Stimulated activated naive B cell treated with anti-CD40 and anti-IgM and Interleukin-4, amounts not matched to agents 10 μg/mL and 1 μg/mL and 100 μg/mL, for 72 hours (primary cell): ENCODE measurements around the gene PAX1.

ENCODE experiments used
- ATAC-seq, 2 donors: fragments of 150-1000 bp; cut with Tn5 transposase; replicated peaks; 2 replicates each; pipeline ENCODE4 v1.10.0; 2021; ENCODE audit warnings: moderate library complexity in 1 of 2
- DNase-seq: peaks from one replicate; pipeline ENCODE4 v3.0.0; 2021
- H3K27ac Mint-ChIP-seq: one replicate; pipeline ENCODE4 v1.8.0; 2022; ENCODE audit warnings: mild to moderate bottlenecking, mixed read lengths
- H3K27me3 Mint-ChIP-seq, 2 donors: one replicate each; pipeline ENCODE4 v1.8.0; 2022; ENCODE audit warnings: mixed read lengths in 2 of 2
- H3K36me3 Mint-ChIP-seq, 2 donors: one replicate each; pipeline ENCODE4 v1.8.0; 2022; ENCODE audit warnings: mixed read lengths in 2 of 2, mild to moderate bottlenecking in 1 of 2
- H3K4me1 Mint-ChIP-seq, 2 donors: one replicate each; pipeline ENCODE4 v1.8.0; 2022; ENCODE audit warnings: mixed read lengths in 2 of 2, mild to moderate bottlenecking in 1 of 2
- H3K4me3 Mint-ChIP-seq, 2 donors: one replicate each; pipeline ENCODE4 v1.8.0; 2022; ENCODE audit warnings: mild to moderate bottlenecking in 2 of 2, mixed read lengths in 2 of 2, moderate library complexity in 1 of 2
- H3K9me3 Mint-ChIP-seq, 2 donors: one replicate each; pipeline ENCODE4 v1.8.0; 2022; ENCODE audit warnings: mixed read lengths in 2 of 2, mild to moderate bottlenecking in 1 of 2

Gene PAX1

DNA sequence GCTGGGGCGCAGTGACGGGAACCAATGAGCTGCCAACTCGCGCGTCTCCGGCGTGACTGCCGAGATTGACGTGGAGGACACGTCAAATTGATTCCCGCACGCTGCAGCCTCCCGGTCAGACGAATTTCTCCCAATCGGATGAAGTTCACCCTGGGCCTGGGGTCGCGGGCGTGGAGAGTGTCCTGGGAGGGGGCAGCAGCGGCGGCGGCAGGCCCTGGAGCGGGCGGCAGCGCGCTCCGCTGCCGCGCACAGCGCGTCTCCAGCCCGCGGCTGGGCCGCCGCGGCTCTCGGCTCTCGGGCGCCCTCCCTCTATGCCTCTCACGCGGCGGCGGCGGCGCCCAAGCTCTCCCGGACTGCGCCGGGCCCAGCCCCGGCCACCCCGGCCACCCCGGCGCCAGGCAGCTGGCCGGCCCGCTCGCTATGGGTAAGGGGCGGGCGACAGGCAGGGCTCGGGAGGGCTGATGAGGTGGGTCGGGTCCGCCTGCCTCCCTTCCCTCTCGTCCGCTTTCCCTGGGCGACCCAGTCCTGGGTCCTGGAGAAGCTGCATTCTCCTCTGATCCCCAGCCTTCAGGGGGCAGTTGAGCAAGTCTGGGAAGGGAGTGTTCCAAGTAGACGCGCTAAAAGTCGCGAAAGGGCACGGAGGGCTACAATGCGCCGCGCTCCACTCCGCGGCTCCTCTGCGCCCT, at the start of gene PAX1:
Gene PAX1 (plus strand): TSS at position 90 of the 686 bp plus-strand sequence. CDS start 49 bp downstream, at position 139.
- H3K27me3 Mint-ChIP-seq: peaks cover 81 to 95% of the 10 kb centered on the region in 2 donors
- H3K4me3 Mint-ChIP-seq: peak within 1 kb of the TSS; percentile 56 to 64
- H3K36me3 Mint-ChIP-seq: peaks cover 0 to 4% of the 10 kb centered on the region in 2 donors
- ATAC-seq: no peak
- peaks cover 8 to 28% of the 10 kb centered on the region in 2 donors for H3K4me1 Mint-ChIP-seq
- H3K27ac Mint-ChIP-seq: peak within 1 kb of the TSS; percentile 88
- no peak for DNase-seq
- no peaks in the 10 kb centered on the region for H3K9me3 Mint-ChIP-seq

DNA sequence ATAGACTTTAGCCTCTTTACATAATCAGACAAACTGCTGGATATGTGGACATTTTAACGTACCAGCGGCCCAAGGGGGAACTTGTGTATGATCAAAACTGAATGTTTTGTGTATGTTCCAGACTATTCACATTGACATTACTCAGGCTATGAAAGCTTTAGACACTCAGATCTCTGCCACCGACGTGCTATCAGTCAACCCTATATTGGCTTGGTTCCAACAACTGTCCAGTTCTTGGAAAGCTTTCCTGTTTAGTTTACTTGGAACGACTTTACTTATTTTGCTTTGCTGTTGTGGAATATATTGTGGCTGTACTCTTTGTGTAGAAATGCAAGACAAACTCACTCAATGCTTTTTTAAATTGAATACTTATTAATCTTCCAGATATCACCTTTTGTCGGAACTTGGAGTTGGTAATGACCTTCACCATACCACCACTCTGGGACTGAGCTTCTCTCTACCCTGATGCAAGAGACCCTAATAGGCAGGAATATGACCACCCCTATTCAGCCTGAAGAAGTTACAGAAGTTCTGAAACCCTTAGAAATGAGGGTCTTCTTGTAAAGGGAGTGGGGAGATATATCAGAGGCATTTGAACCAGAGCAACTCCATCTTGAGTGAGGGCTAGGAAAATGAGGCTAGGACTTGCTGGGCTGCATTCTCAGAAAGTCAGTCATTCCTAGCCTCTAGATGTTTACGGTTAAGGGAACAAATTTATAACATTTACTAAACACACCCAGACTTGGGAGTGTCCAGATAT, 49.0 kb upstream of the PAX1 start:
- no peaks in the 10 kb centered on the region for H3K36me3 Mint-ChIP-seq
- ATAC-seq (no peak), DNase-seq (no peak)
- peaks cover 27 to 35% of the 10 kb centered on the region in 2 donors for H3K27me3 Mint-ChIP-seq
- H3K9me3 Mint-ChIP-seq: no peaks in the 10 kb centered on the region
- no peak overlapping the region for H3K4me3 Mint-ChIP-seq
- H3K27ac Mint-ChIP-seq: no peak overlapping the region
- H3K4me1 Mint-ChIP-seq: no peaks in the 10 kb centered on the region

DNA sequence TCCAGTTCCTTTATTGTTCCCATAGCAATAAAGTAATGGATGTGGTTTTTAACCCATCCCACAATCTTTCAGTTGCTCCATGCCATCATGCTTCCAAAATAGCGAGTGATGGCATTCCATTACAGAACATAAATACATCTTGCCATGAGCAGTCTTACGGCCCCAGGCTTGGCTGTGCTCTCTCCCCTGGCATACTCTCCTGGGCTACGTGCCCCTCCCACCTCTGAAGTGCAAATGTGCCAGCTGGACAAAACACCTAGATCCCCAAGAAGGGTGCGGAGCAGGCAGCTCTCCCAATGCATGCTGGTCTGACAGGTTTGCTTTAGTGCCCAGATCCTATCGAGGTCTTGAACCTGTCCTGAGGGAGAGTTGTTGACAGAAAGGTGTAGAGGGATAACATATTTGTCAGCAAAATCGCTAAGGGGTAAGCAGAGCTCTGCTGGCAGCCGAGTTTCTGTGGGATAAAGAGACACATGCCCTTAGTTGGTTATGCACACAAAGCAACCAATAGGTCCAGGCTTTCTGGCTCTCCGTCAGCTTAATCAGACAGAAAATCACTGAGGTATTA, 43.9 kb upstream of the PAX1 start:
- Mint-ChIP-seq H3K27me3 (peaks cover 15 to 22% of the 10 kb centered on the region in 2 donors), H3K9me3 (no peaks in the 10 kb centered on the region), H3K4me3 (no peak overlapping the region), H3K27ac (no peak overlapping the region), H3K4me1 (no peaks in the 10 kb centered on the region), H3K36me3 (no peaks in the 10 kb centered on the region)
- DNase-seq: no peak
- no peak for ATAC-seq

DNA sequence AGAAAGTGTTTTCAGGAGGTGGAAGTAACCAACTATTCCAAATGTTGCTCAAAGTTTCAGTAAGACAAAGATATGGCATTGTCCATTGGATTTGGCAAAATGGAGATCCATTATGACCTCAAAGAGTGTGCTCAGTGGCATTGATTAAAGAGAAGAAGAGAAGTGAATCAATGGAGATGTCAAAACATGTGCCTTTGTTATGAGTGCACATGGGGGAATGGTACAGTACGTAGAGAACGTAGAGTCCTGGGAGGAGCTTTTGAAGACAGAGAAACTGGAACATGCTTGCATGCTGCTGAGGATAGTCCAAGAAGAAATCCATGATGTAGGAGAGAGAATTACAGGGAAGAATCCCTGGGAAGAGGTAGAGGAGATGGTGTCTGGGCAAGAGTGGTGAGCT, 42.0 kb upstream of the PAX1 start:
- H3K9me3 Mint-ChIP-seq: no peaks in the 10 kb centered on the region
- H3K4me1 Mint-ChIP-seq: no peaks in the 10 kb centered on the region
- no peak overlapping the region for H3K27ac Mint-ChIP-seq
- H3K4me3 Mint-ChIP-seq: no peak overlapping the region
- DNase-seq (no peak), ATAC-seq (no peak)
- H3K36me3 Mint-ChIP-seq: no peaks in the 10 kb centered on the region
- H3K27me3 Mint-ChIP-seq: peaks cover 6 to 8% of the 10 kb centered on the region in 2 donors

DNA sequence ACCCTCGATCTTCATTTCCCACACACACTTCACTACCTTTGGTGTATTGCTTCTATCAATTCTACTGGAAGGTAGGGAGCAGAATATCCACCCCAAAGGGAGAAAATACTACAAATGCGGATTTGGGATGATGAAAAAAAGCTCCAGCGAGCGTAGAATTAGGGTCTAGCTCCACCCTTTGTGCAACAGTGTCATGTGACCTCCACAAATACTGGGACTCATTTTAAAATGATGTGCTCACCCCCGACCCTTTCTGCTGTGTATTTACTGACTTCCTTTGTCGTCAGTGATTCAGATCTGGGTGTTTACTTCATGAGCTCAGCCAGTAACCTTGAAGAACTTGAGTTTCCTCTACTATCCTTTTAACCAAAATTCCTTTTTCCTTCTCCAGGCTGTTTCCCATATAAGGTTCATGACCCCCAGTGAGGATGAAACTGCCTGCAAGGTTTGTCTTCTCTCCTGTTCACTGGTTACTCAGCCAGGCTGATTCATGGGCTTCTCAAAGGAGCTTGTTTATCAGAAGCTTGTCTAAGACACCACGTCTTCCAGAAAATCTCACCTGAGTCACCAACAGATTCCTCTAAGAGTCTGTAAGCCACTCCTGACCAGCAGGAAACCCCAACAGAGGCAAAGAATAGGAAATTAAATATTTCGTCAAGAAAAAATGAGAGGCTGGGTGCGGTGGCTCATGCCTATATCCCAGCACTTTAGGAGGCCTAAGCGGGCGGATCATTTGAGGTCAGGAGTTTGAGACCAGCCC, 39.6 kb upstream of the PAX1 start:
- H3K36me3 Mint-ChIP-seq: no peaks in the 10 kb centered on the region
- ATAC-seq: no peak

DNA sequence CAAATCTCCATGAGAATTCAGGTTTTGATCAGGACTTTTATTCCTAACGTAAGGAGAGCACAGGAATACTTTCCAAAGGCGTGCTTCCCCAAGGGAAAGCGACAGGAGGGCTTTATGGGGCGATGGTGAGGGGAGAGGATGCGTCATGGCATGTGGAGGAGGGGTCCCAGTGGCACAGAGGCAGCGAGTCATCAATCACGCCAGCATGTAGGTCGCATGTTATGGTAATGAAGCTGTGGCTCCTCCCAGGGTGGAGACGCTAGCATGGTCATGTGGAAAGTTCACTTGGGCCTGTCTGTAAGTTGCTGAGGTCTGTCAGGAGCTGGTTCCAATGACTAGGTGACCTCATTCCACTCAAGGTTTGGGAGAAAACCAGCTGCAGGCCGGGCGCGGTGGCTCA, 35.3 kb upstream of the PAX1 start:
- Mint-ChIP-seq H3K9me3 (no peaks in the 10 kb centered on the region), H3K27ac (no peak overlapping the region), H3K36me3 (no peaks in the 10 kb centered on the region), H3K27me3 (peaks cover 4 to 14% of the 10 kb centered on the region in 2 donors), H3K4me3 (no peak overlapping the region), H3K4me1 (no peaks in the 10 kb centered on the region)
- no peak for DNase-seq
- ATAC-seq: no peak

More for the DNA sequence above, 39.6 kb upstream of the PAX1 start:
- Mint-ChIP-seq H3K4me1 (no peaks in the 10 kb centered on the region), H3K27me3 (peaks cover 0 to 4% of the 10 kb centered on the region in 2 donors), H3K9me3 (no peaks in the 10 kb centered on the region), H3K4me3 (no peak overlapping the region), H3K27ac (no peak overlapping the region)
- no peak for DNase-seq

DNA sequence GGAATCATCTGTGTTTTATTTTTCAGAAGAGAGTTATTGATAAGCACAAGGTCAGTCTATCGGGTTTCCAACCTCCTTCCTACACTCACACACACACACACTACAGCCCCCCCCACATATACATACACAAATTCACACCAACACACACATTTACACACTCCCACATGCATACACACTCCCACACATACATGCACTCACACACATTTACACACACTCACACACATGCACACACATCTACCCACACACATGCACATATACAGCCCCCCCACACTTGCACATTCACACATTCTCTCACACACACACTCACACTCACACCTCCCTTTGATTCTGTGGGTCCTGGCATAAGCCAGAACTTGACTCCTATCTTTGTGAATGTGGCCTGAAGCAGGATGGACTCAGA, 34.5 kb upstream of the PAX1 start:
- H3K4me1 Mint-ChIP-seq: no peaks in the 10 kb centered on the region
- no peaks in the 10 kb centered on the region for H3K9me3 Mint-ChIP-seq
- no peaks in the 10 kb centered on the region for H3K36me3 Mint-ChIP-seq
- H3K27me3 Mint-ChIP-seq: peaks cover 4 to 14% of the 10 kb centered on the region in 2 donors
- no peak for DNase-seq
- H3K27ac Mint-ChIP-seq: no peak overlapping the region
- ATAC-seq: no peak
- H3K4me3 Mint-ChIP-seq: no peak overlapping the region

DNA sequence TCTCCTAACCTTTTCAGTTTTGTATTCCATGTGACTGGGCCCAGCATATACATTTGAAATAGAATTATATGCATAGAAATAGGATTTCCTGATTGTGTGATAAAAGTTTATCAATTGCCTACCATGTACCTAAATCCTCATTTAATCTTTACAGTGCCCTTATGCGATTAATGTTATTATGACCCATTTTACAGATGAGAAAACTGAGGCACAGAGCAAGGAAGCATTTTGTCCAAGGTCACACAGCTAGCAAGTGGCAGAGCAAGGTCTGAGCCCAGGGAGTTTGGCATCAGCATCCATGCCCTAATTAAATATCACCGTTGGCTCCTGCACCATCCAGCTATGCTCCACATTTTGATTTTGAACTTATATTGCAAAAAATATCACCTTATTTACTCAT, 28.2 kb upstream of the PAX1 start:
- DNase-seq (no peak), ATAC-seq (no peak)
- H3K27me3 Mint-ChIP-seq: peaks cover 3 to 17% of the 10 kb centered on the region in 2 donors
- no peak overlapping the region for H3K27ac Mint-ChIP-seq
- H3K4me3 Mint-ChIP-seq: no peak overlapping the region
- H3K9me3 Mint-ChIP-seq: peaks cover 0 to under 1% of the 10 kb centered on the region in 2 donors
- H3K4me1 Mint-ChIP-seq: no peaks in the 10 kb centered on the region
- H3K36me3 Mint-ChIP-seq: no peaks in the 10 kb centered on the region

DNA sequence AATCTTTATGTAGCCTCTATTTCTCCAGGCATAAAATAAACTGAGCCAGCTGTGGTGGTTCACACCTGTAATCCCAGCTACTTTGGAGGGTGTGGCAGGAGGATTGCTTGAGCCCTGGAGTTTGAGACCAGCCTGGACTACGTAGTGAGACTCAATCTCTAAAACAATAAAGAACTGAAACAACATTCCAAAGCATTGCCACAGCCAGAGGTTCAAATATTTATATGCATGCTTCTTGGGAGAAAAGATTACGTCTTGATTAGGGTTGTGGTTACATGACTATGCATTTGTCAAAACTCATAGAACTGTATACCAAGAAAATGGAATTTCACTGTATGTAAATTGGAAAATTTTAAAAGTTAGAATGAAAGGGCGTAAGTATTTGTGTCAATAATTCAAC, 27.7 kb upstream of the PAX1 start:
- no peak for DNase-seq
- no peak for ATAC-seq
- Mint-ChIP-seq H3K27me3 (peaks cover 3 to 22% of the 10 kb centered on the region in 2 donors), H3K4me3 (no peak overlapping the region), H3K9me3 (peaks cover 0 to 1% of the 10 kb centered on the region in 2 donors), H3K36me3 (no peaks in the 10 kb centered on the region), H3K4me1 (no peaks in the 10 kb centered on the region), H3K27ac (no peak overlapping the region)

DNA sequence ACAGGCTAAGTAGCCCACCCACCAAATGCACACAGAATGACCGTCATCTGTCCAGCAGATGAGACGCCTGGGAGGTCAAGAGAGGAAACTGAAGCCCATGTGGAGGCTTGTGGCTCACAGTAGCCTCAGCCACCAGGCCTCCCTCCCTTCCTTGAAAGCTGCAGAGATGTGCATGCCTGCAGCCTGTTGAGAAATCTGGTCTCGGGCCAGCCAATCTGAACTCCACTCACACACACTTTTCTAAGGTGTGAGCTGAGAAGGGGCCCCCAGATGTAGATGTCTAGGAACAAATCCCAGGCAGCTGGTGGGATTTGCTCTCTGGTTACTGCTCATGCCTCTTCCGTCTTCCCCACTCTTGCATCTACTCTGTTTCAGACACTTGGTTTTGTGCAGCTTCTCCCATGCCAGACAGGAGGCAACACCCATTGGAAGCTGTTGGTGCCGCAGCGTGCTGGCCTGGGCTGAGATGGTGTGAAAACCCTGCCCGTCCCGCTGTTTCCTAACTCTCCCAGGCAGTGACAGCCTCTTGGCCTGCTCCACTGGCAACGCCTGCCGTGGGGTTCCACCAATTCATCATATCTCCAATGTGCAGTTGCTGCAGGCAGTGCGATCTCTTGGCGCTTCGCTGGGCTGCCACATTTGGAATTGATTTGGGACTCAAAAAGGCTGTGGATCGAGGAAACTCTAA, 24.1 kb upstream of the PAX1 start:
- H3K9me3 Mint-ChIP-seq: peaks cover 0 to 1% of the 10 kb centered on the region in 2 donors
- no peak overlapping the region for H3K4me3 Mint-ChIP-seq
- ATAC-seq: no peak
- no peak overlapping the region for H3K27ac Mint-ChIP-seq
- no peaks in the 10 kb centered on the region for H3K4me1 Mint-ChIP-seq
- H3K27me3 Mint-ChIP-seq: peaks cover 3 to 8% of the 10 kb centered on the region in 2 donors
- no peaks in the 10 kb centered on the region for H3K36me3 Mint-ChIP-seq
- DNase-seq: no peak

DNA sequence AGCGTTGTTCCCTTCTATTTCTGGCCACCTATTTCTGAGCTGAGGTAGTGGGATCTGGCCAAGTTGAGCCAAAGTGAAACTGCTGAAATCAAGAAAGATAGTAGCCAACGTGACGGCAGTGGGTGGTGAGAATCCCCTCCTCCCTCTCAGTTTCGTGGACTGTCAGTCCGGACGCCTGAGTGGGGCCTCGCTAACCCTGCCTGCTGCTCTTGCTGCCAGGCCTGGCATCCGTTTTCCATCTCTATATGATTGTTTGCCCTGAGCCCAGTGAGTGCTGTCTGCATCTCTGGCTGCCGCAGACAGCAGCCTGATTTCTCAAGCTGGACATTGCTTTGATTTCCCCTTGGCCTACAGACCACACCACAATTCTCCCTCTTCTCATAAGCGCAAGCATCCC, 23.5 kb upstream of the PAX1 start:
- H3K27ac Mint-ChIP-seq: no peak overlapping the region
- H3K9me3 Mint-ChIP-seq: peaks cover 0 to 1% of the 10 kb centered on the region in 2 donors
- DNase-seq (no peak), ATAC-seq (no peak)
- H3K27me3 Mint-ChIP-seq: peaks cover 3 to 8% of the 10 kb centered on the region in 2 donors
- H3K4me3 Mint-ChIP-seq: no peak overlapping the region
- H3K4me1 Mint-ChIP-seq: no peaks in the 10 kb centered on the region
- no peaks in the 10 kb centered on the region for H3K36me3 Mint-ChIP-seq

DNA sequence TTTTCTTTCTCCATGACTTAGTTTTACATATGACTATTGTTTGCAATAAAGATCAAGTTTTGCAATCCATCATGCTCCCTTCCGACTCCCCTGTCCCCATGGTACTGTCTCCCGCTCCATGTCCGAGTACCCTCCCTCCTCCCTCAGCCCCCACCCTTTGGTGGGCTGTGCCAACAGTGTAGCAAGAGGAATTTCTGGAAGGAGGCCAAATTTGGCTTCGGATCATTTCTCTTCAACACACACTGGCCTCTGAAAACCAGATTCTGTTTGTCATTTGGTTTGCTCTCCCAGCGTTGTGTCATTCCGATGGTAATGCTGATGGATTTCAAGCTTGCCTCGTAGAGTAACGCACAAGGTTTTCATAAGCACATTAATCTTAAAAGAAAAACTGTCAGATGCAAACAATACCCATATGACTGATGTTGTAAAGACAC, 22.9 kb upstream of the PAX1 start:
- Mint-ChIP-seq H3K27ac (no peak overlapping the region), H3K36me3 (no peaks in the 10 kb centered on the region), H3K4me1 (no peaks in the 10 kb centered on the region), H3K9me3 (peaks cover 0 to 1% of the 10 kb centered on the region in 2 donors), H3K27me3 (peaks cover 3 to 8% of the 10 kb centered on the region in 2 donors), H3K4me3 (no peak overlapping the region)
- ATAC-seq (no peak), DNase-seq (no peak)

DNA sequence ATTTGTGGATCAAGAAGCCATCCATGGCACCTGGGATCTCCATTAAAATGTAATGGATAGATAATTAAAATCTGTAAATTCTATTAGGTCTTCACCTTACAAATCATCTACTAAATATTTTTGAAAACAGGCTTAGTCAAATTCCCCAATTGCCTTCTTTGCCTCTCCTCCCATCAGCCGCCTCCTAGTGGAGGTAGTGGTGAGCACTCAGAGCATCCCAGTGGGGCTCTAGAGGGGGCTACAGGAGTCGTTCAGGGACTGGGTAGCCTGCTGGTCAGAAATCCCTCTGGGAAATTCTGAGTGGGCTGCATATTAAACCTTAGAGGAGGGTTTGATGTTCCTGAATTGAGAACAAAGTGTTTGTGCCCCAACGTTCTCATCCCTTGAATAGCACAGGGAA, 20.8 kb upstream of the PAX1 start:
- ATAC-seq: no peak
- no peak for DNase-seq
- H3K9me3 Mint-ChIP-seq: peaks cover 0 to 1% of the 10 kb centered on the region in 2 donors
- peaks cover 3 to 8% of the 10 kb centered on the region in 2 donors for H3K27me3 Mint-ChIP-seq
- no peaks in the 10 kb centered on the region for H3K36me3 Mint-ChIP-seq
- no peak overlapping the region for H3K27ac Mint-ChIP-seq
- H3K4me1 Mint-ChIP-seq: no peaks in the 10 kb centered on the region
- H3K4me3 Mint-ChIP-seq: no peak overlapping the region

DNA sequence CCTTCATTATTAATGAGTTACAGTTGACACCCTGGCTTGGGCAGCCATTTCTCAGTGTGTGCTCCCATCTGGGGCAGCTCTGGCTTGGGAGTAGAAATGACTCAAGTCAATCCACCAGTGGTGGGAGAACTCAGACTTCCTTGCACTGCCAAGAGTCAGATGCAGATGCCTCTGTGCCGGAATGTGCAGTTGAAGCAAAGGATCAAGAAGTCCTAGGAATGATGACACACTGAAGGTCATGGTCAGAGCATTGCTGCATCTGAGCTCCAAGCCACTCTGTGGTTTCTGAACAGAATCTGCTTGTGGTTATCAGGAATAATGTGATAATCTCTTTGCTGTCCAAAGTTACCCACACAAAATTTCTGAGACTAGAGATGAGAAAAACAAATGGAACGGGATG, 19.5 kb upstream of the PAX1 start:
- Mint-ChIP-seq H3K27me3 (peaks cover 3 to 8% of the 10 kb centered on the region in 2 donors), H3K27ac (no peak overlapping the region), H3K4me3 (no peak overlapping the region), H3K36me3 (no peaks in the 10 kb centered on the region), H3K9me3 (peaks cover 0 to 1% of the 10 kb centered on the region in 2 donors), H3K4me1 (no peaks in the 10 kb centered on the region)
- DNase-seq (no peak), ATAC-seq (no peak)
